CD14-positive monocyte (primary cell): ENCODE measurements around the gene DGKQ. TPM values are rescaled to one million over a fixed set of nuclear protein-coding genes. Genes with fewer than 3 reads are reported as not detected.
A peak's percentile ranks its signal among the peaks of the same experiment; 100 is the strongest.
"Not testable (repeated sequence)": the region's sequence is repeated elsewhere in the genome, so short reads cannot be mapped to it uniquely, and the experiment has no call there.

ENCODE experiments used
- DNase-seq, 3 donors: peaks; one replicate each; pipeline ENCODE4 v3.0.0-alpha.2; 2011 to 2022
- H2AFZ ChIP-seq: 2 replicates; pipeline ENCODE4 v1.6.0; 2012; ENCODE audit warnings: mild to moderate bottlenecking, low read depth, low read length, inconsistent platforms; ENCODE audit not compliant: insufficient read depth, poor library complexity, severe bottlenecking
- H3K27ac ChIP-seq, 2 donors: 1 replicate in 1 of 2; 2 replicates in 1 of 2; pipeline ENCODE4 v1.5.1; 2012 to 2013; ENCODE audit warnings: low read length in 2 of 2, control low read depth in 1 of 2, inconsistent platforms in 1 of 2, low read depth in 1 of 2, mild to moderate bottlenecking in 1 of 2
- H3K27me3 ChIP-seq, 2 donors: one replicate each; pipeline versions ENCODE4 v1.6.0 to v1.6.1; 2011 to 2013; ENCODE audit warnings: low read length in 2 of 2; ENCODE audit not compliant: control insufficient read depth in 2 of 2, insufficient read depth in 2 of 2
- H3K36me3 ChIP-seq, 2 donors: replicated peaks in 1 of 2; 1 replicate in 1 of 2; 2 replicates in 1 of 2; pipeline versions ENCODE4 v1.5.1 to v1.6.1; 2012 to 2013; ENCODE audit warnings: low read length in 2 of 2, control low read depth in 1 of 2, inconsistent platforms in 1 of 2, mild to moderate bottlenecking in 1 of 2; ENCODE audit not compliant: insufficient read depth in 2 of 2, control insufficient read depth in 1 of 2
- H3K4me1 ChIP-seq, 2 donors: 1 replicate in 1 of 2; 2 replicates in 1 of 2; pipeline versions ENCODE4 v1.5.1 to v1.6.1; 2012 to 2013; ENCODE audit warnings: low read length in 2 of 2, control low read depth in 1 of 2, inconsistent platforms in 1 of 2, mild to moderate bottlenecking in 1 of 2, moderate library complexity in 1 of 2; ENCODE audit not compliant: insufficient read depth in 2 of 2, control insufficient read depth in 1 of 2
- H3K4me2 ChIP-seq: replicated peaks from 2 replicates; pipeline ENCODE3; 2012; ENCODE audit warnings: low read length, moderate library complexity, mild to moderate bottlenecking; ENCODE audit not compliant: poor library complexity, severe bottlenecking; ENCODE audit errors: extremely low read depth
- H3K4me3 ChIP-seq, 3 experiments: fragments of 200-600 bp in 1 of 3; sonication (generic) in 1 of 3; replicated peaks in 1 of 3; 1 replicate in 2 of 3; 2 replicates in 1 of 3; pipeline ENCODE4 v1.5.1; 2011 to 2013; ENCODE audit warnings: low read length in 3 of 3, mild to moderate bottlenecking in 3 of 3, control low read depth in 2 of 3, low read depth in 2 of 3, inconsistent platforms in 1 of 3, moderate library complexity in 1 of 3
- H3K79me2 ChIP-seq: 2 replicates; pipeline ENCODE4 v1.6.0; 2012; ENCODE audit warnings: mild to moderate bottlenecking, control low read depth, inconsistent platforms, low read length, moderate library complexity; ENCODE audit not compliant: insufficient read depth
- H3K9ac ChIP-seq: 2 replicates; pipeline ENCODE4 v1.6.0; 2017; ENCODE audit warnings: low read length, mild to moderate bottlenecking; ENCODE audit not compliant: insufficient read depth, poor library complexity, severe bottlenecking
- H3K9me3 ChIP-seq, 2 donors: replicated peaks in 1 of 2; 1 replicate in 1 of 2; 2 replicates in 1 of 2; pipeline versions ENCODE4 v1.5.1 to v1.6.1; 2012 to 2013; ENCODE audit warnings: low read length in 2 of 2, control low read depth in 1 of 2; ENCODE audit not compliant: control insufficient read depth in 1 of 2, insufficient read depth in 1 of 2
- H4K20me1 ChIP-seq: 2 replicates; pipeline ENCODE4 v1.6.0; 2012; ENCODE audit warnings: mild to moderate bottlenecking, low read length, control low read depth, moderate library complexity; ENCODE audit not compliant: insufficient read depth
- H3K27ac Mint-ChIP-seq, 7 donors: one replicate each; pipeline ENCODE4 v1.8.0; 2020; ENCODE audit warnings: mild to moderate bottlenecking in 7 of 7, mixed read lengths in 7 of 7, moderate library complexity in 6 of 7, inconsistent platforms in 2 of 7
- H3K27me3 Mint-ChIP-seq, 3 donors: one replicate each; pipeline ENCODE4 v1.8.0; 2021 to 2022; ENCODE audit warnings: low read depth in 3 of 3, mild to moderate bottlenecking in 3 of 3, mixed read lengths in 3 of 3, moderate library complexity in 3 of 3, inconsistent platforms in 1 of 3
- H3K36me3 Mint-ChIP-seq, 2 donors: one replicate each; pipeline ENCODE4 v1.8.0; 2020; ENCODE audit warnings: mixed read lengths in 2 of 2, inconsistent platforms in 1 of 2, mild to moderate bottlenecking in 1 of 2
- H3K4me1 Mint-ChIP-seq: one replicate; pipeline ENCODE4 v1.8.0; 2020; ENCODE audit warnings: mild to moderate bottlenecking, mixed read lengths
- H3K4me3 Mint-ChIP-seq, 2 donors: one replicate each; pipeline ENCODE4 v1.8.0; 2020; ENCODE audit warnings: mild to moderate bottlenecking in 2 of 2, mixed read lengths in 2 of 2, moderate library complexity in 1 of 2
- H3K9me3 Mint-ChIP-seq, 7 donors: one replicate each; pipeline ENCODE4 v1.8.0; 2020 to 2022; ENCODE audit warnings: mixed read lengths in 7 of 7, mild to moderate bottlenecking in 6 of 7, moderate library complexity in 6 of 7, inconsistent platforms in 2 of 7
- CTCF ChIP-seq: fragments of 200-600 bp; IDR thresholded peaks from one replicate; pipeline ENCODE4 v1.8.0; 2022; ENCODE audit warnings: antibody characterized with exemption, mild to moderate bottlenecking
- WGBS: methylation state at CpG from one replicate; pipeline ENCODE4 v1.1.5; 2013; ENCODE audit warnings: missing lambda C conversion rate; ENCODE audit not compliant: insufficient coverage; 5-methylcytosine and 5-hydroxymethylcytosine counted together
- intact Hi-C, 2 donors: fragments of 100-400 bp; cut with micrococcal nuclease; formaldehyde crosslinking; loops; one replicate each; pipeline versions ENCODE4 v1.15.0 to v1.15.1; 2023
- polyA plus RNA-seq, 3 donors: library from polyadenylated mRNA; depleted of rRNA in 1 of 3; unstranded in 2 of 3; stranded (reverse) in 1 of 3; fragments of 300-500 nt in 2 of 3; fragments of >200 nt in 1 of 3; fragmentation: Illumina TruSeq in 2 of 3; gene quantifications; 1 replicate in 2 of 3; 2 replicates in 1 of 3; pipeline ENCODE4 v1.2.3, GENCODE V29; 2012 to 2021

DGKQ gene
- polyA plus RNA-seq, 3 donors: 0.58 to 23.1 (median 2.4) TPM

- no peaks in the 10 kb centered on the region for H3K27me3 ChIP-seq
- peaks cover 2 to 14% (median 3%) of the 10 kb centered on the region in 3 donors for H3K27me3 Mint-ChIP-seq
- WGBS: 9% methylated on average over 15 of the region's 20 CpGs
- no peaks in the 10 kb centered on the region for H3K36me3 ChIP-seq
- TF ChIP-seq CTCF: no peak
- peak overlapping the region; percentile 31 for H3K9ac ChIP-seq
- H3K4me3 Mint-ChIP-seq: peak overlapping the region; percentile 53 to 73
- intact Hi-C loops: loop anchor here in 1 of 2 donors (10.0 kb wide), 1 partner anchor 194 kb away; no protein-coding TSS in a partner anchor
- H3K9me3 Mint-ChIP-seq: peaks cover 0 to 7% (median 4%) of the 10 kb centered on the region in 7 donors
- H3K27ac Mint-ChIP-seq: peak overlapping the region; percentile 72 to 92 (median 90)
- H3K4me3 ChIP-seq: peak overlapping the region in 1 of 3 experiments; percentile 59
- no peaks in the 10 kb centered on the region for H3K36me3 Mint-ChIP-seq
- H3K9me3 ChIP-seq: no peaks in the 10 kb centered on the region
- H2AFZ ChIP-seq: peak overlapping the region; percentile 66
- peaks cover 28% of the 10 kb centered on the region in 2 donors for H3K4me1 ChIP-seq
- H3K4me1 Mint-ChIP-seq: peaks cover 18% of the 10 kb centered on the region
- peak overlapping the region; percentile 69 to 75 for H3K27ac ChIP-seq
- H4K20me1 ChIP-seq: no peaks in the 10 kb centered on the region
- no peaks in the 10 kb centered on the region for H3K79me2 ChIP-seq
- peak overlapping the region; percentile 70 for H3K4me2 ChIP-seq
- DNase-seq: peak; percentile 72 to 90 (median 87)
Measured at GRCh38 chr4:978957-979701, 5.8 kb upstream of the DGKQ start.

- H2AFZ ChIP-seq, H3K36me3 ChIP-seq, H3K4me2 ChIP-seq, H3K27ac Mint-ChIP-seq, H3K9me3 Mint-ChIP-seq, H3K9ac ChIP-seq, H3K27me3 ChIP-seq, H3K4me3 ChIP-seq, DNase-seq, H3K27ac ChIP-seq, H3K9me3 ChIP-seq, H3K4me3 Mint-ChIP-seq, H3K36me3 Mint-ChIP-seq: not testable (repeated sequence)
- WGBS: no CpG with 5 or more reads among the region's 25 CpGs
- H3K4me1 ChIP-seq: peaks cover 43 to 54% of the 10 kb centered on the region in 2 donors
- intact Hi-C loops: loop anchor here in 1 of 2 donors (10.0 kb wide), 1 partner anchor 191 kb away; no protein-coding TSS in a partner anchor
- H3K79me2 ChIP-seq: peaks cover 16% of the 10 kb centered on the region
- peaks cover 23% of the 10 kb centered on the region for H3K4me1 Mint-ChIP-seq
- peaks cover 2 to 15% (median 2%) of the 10 kb centered on the region in 3 donors for H3K27me3 Mint-ChIP-seq
- H4K20me1 ChIP-seq: peaks cover 20% of the 10 kb centered on the region
Measured at GRCh38 chr4:976016-976415, 2.6 kb upstream of the DGKQ start.
